KMS-11 (cell line): ENCODE data around the gene CKM.

Experiments
- H2AFZ ChIP-seq: fragments of 200-600 bp; sonication (generic); 2 replicates; pipeline ENCODE4 v1.6.1; 2016; ENCODE audit warnings: antibody characterized with exemption, mixed run types, low read depth
- H3K27ac ChIP-seq: fragments of 200-600 bp; sonication (generic); 2 replicates; pipeline ENCODE4 v1.6.1; 2016; ENCODE audit warnings: mild to moderate bottlenecking, mixed run types
- H3K27me3 ChIP-seq: fragments of 200-600 bp; sonication (generic); 2 replicates; pipeline ENCODE4 v1.6.1; 2017; ENCODE audit warnings: mild to moderate bottlenecking, low read depth, mixed run types, moderate library complexity; ENCODE audit not compliant: insufficient read depth
- H3K36me3 ChIP-seq: fragments of 200-600 bp; sonication (generic); 2 replicates; pipeline ENCODE4 v1.6.1; 2017; ENCODE audit warnings: mild to moderate bottlenecking, mixed run types; ENCODE audit not compliant: insufficient read depth
- H3K4me1 ChIP-seq: fragments of 200-600 bp; sonication (generic); 2 replicates; pipeline ENCODE4 v1.6.1; 2016; ENCODE audit warnings: mild to moderate bottlenecking, low read depth, mixed run types; ENCODE audit not compliant: poor library complexity, severe bottlenecking
- H3K4me2 ChIP-seq: fragments of 200-600 bp; sonication (generic); 2 replicates; pipeline ENCODE4 v1.7.0; 2016; ENCODE audit warnings: mild to moderate bottlenecking, mixed run types
- H3K4me3 ChIP-seq: fragments of 200-600 bp; sonication (generic); IDR thresholded peaks from 2 replicates; pipeline ENCODE4 v1.6.1; 2017; ENCODE audit warnings: low read depth, low read length, mixed read lengths; ENCODE audit not compliant: insufficient read depth
- H3K79me2 ChIP-seq: fragments of 200-600 bp; sonication (generic); 2 replicates; pipeline ENCODE4 v1.6.1; 2016; ENCODE audit warnings: low read depth, mixed run types; ENCODE audit not compliant: insufficient read depth
- H3K9ac ChIP-seq: fragments of 200-600 bp; sonication (generic); 2 replicates; pipeline ENCODE4 v1.6.1; 2016; ENCODE audit warnings: mild to moderate bottlenecking, mixed run types
- H4K20me1 ChIP-seq: fragments of 200-600 bp; sonication (generic); 2 replicates; pipeline ENCODE4 v1.6.1; 2016; ENCODE audit warnings: mild to moderate bottlenecking, mixed run types; ENCODE audit not compliant: insufficient read depth
- CTCF ChIP-seq: fragments of 200-600 bp; sonication (generic); conservative IDR thresholded peaks from 2 replicates; pipeline ENCODE4 v1.6.1; 2017; ENCODE audit warnings: low read depth, mild to moderate bottlenecking, antibody characterized with exemption, low read length, moderate library complexity, mixed read lengths

Gene CKM

GRCh38 chr19:45333609-45334303, 11.1 kb upstream of the CKM start:
- no peak overlapping the region for H3K9ac ChIP-seq
- no peaks in the 10 kb centered on the region for H3K36me3 ChIP-seq
- H3K27ac ChIP-seq = no peak overlapping the region
- H4K20me1 ChIP-seq = no peaks in the 10 kb centered on the region
- no peak for TF ChIP-seq CTCF
- H3K4me2 ChIP-seq = no peak overlapping the region
- no peak overlapping the region for H2AFZ ChIP-seq
- H3K4me3 ChIP-seq = no peak overlapping the region
- no peaks in the 10 kb centered on the region for H3K27me3 ChIP-seq
- no peaks in the 10 kb centered on the region for H3K79me2 ChIP-seq
- H3K4me1 ChIP-seq = peaks cover 4% of the 10 kb centered on the region

GRCh38 chr19:45331411-45331810, 8.7 kb upstream of the CKM start:
- no peak overlapping the region for H3K4me3 ChIP-seq
- H3K27me3 ChIP-seq = no peaks in the 10 kb centered on the region
- H2AFZ ChIP-seq = no peak overlapping the region
- no peaks in the 10 kb centered on the region for H3K79me2 ChIP-seq
- no peak overlapping the region for H3K9ac ChIP-seq
- H3K36me3 ChIP-seq = no peaks in the 10 kb centered on the region
- no peak overlapping the region for H3K4me2 ChIP-seq
- no peaks in the 10 kb centered on the region for H4K20me1 ChIP-seq
- H3K27ac ChIP-seq = no peak overlapping the region
- peaks cover 3% of the 10 kb centered on the region for H3K4me1 ChIP-seq
- TF ChIP-seq CTCF = no peak

DNA sequence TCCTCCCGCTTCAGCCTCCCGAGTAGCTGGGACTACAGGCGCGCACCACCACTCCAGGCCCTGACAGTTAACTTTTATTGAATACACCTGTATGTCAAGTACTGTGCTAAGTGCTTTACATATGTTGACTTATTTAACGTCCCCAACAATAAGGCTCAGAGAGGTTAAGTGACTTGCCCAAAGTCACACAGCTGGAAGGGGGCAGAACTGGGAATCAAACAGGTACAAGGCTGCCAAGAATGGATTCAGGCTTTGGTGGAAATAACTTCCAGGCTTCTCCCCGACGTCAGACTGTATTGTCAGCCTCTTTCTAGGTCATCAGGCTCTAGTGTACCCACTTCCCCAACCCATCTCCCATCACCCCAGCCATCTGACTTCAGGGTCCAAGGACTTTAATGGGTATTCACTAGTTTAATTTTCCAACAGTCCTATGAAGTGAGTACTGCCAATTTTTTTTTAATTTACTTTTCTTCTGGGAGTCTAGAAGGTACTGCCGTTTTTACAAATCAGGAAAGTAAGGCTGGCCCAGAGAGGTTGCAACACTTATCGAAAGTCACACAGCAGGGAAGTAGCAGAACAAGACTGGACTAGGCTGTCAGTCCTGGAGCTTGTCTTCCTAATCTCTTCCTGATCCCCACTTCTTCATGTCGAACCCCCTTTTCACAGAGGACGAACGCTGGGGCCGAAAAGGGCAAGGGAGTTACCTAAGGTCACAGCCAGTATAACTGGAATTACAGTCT, 4.9 kb upstream of the CKM start:
- Histone ChIP-seq H3K27ac (no peak overlapping the region), H4K20me1 (no peaks in the 10 kb centered on the region), H3K4me3 (no peak overlapping the region), H3K4me1 (peaks cover 11% of the 10 kb centered on the region), H2AFZ (no peak overlapping the region), H3K9ac (no peak overlapping the region), H3K36me3 (no peaks in the 10 kb centered on the region), H3K4me2 (no peak overlapping the region), H3K79me2 (no peaks in the 10 kb centered on the region), H3K27me3 (no peaks in the 10 kb centered on the region)
- TF ChIP-seq CTCF = no peak

DNA sequence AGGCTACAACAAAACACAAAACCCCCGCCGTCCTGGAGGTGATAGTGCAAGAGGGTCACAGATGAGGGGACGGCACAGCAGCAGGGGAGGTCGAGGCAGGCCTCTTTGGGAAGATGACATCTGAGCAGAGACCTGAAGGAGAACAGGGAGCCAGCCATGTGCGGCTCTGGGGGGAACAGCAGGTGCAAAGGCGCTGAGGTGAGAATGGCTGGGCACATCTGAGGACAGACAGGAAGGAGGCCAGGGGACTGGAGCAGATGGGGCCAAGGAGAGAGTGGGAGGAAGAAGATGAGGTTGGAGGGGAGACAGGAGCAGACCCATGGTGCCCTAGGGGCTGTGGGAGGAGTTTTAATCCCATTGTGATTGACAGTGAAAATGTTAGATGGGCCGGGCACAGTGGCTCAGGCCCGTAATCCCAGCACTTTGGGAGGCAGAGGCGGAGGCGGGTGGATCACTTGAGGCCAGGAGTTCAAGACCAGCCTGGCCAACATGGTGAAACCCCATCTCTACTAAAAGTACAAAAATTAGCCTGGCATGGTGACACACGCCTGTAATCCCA, 1.8 kb upstream of the CKM start:
- Histone ChIP-seq H3K4me1 (peaks cover 11% of the 10 kb centered on the region), H3K27me3 (peaks cover 7% of the 10 kb centered on the region; the same call in 1 of the 2 replicates), H3K9ac (no peak overlapping the region), H3K4me3 (no peak overlapping the region), H3K36me3 (no peaks in the 10 kb centered on the region), H3K79me2 (no peaks in the 10 kb centered on the region), H3K27ac (no peak overlapping the region), H4K20me1 (no peaks in the 10 kb centered on the region), H2AFZ (no peak overlapping the region), H3K4me2 (no peak overlapping the region)
- no peak for TF ChIP-seq CTCF
